GM19351 (cell line): ENCODE data around the gene L2HGDH.
A peak's percentile ranks its signal among the peaks of the same experiment; 100 is the strongest.
"Not testable (repeated sequence)": the region's sequence is repeated elsewhere in the genome, so short reads cannot be mapped to it uniquely, and the experiment has no call there.

Experiments
- ATAC-seq: cut with Tn5 transposase; IDR thresholded peaks from one replicate; pipeline ENCODE4 v1.9.1; 2021; ENCODE audit warnings: mild to moderate bottlenecking, moderate library complexity; ENCODE audit not compliant: unreplicated experiment

L2HGDH gene

DNA sequence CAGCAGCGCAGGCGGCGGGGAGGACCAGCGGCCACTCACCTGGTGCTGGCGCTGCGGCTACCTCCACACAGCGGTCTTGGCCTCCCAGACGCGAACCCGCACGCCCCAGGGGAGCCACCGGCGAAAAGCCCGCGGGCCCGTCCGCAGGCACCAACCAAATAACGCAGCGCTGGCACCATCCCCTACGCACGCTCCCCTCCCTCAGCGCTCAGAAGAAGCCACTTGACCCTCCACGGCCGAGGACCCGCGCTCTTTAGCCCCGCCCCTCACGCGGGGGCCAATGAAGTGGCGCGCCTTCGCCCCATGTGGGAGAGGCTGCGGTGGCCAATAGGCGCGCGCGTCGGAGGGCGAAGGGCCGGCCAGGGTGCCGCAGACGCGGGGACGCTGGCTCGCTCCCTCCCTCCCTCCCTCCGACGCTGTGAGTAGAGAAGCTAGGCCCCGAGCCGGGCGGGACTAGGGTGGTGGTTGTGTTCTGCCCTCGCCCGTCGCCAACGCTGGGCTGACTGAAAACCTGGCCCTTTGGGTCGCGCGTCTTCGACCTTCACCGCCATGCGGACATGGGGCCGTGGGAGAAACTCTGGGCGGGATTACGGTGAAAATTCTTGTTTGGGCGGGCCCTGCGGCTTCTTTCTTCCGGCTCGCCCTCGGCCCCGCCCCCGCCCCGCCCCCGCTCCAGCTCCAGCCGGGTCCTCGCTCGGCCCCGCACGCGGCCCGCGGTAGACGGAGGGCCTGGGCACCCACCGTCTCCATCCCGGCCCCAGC, at the start of gene L2HGDH, which contains the start of gene DMAC2L:
Gene L2HGDH, minus strand, starts transcription at position 258 of the 762 bp plus-strand sequence. Its CDS starts 79 bp downstream, at position 179.
Gene DMAC2L, plus strand, starts transcription at position 353 of the 762 bp plus-strand sequence. CDS start 9,164 bp downstream, outside the sequence.
- peak; percentile 91 for ATAC-seq

DNA sequence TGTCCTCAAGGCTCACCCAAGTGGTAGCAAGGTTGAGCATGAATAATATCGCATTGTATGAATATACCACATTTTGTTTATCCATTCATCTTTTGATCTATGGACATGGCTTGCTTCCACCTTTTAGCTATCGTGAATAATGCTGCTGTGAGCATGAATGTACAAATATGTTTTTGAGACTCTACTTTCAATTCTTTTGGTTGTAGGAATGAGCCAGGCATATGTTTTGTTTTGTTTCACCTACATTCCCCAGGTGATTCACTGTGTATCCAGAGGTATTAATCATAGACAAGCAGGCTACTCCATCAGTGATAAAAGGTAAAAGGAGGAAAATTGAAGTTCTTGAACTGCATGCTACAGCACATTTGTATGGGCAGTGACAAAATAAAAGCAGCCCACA, 48.8 kb upstream of the L2HGDH start:
- no peak for ATAC-seq

DNA sequence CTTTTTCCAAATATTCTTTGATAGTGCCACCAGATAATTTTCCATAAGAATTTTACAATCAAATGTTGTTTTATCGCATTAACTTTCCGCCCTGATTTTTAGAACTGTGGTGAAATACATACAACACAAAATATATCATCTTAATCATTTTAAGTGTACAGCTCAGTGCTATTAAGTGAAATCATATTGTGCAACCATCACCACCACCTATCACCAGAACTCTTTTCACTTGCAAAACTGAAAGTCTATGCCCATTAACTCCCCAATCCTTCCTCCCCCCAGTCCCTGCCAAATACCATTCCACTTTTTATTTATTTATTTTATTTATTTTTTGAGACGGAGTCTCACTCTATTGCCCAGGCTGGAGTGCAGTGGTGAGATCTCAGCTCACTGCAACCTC, 48.1 kb upstream of the L2HGDH start:
- ATAC-seq: no peak

DNA sequence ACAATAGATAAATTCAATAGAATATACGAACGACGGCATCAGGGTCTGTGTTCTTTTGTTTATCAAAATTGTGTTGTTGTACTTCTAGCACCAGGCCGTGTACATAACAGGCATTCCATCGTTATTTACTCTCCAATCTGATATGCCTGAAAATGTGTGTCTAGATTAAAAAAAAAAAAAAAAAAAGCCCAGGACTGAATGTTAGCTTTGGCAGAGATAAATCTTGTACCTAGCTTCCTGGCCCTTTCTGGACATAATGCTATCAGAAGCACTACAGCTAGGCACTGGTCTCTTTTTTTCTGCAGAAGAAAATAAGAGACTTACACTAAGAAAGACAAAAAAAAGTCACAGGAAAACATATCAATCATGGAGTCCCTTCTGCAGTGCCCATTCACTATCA, 47.6 kb upstream of the L2HGDH start:
- ATAC-seq: no peak

DNA sequence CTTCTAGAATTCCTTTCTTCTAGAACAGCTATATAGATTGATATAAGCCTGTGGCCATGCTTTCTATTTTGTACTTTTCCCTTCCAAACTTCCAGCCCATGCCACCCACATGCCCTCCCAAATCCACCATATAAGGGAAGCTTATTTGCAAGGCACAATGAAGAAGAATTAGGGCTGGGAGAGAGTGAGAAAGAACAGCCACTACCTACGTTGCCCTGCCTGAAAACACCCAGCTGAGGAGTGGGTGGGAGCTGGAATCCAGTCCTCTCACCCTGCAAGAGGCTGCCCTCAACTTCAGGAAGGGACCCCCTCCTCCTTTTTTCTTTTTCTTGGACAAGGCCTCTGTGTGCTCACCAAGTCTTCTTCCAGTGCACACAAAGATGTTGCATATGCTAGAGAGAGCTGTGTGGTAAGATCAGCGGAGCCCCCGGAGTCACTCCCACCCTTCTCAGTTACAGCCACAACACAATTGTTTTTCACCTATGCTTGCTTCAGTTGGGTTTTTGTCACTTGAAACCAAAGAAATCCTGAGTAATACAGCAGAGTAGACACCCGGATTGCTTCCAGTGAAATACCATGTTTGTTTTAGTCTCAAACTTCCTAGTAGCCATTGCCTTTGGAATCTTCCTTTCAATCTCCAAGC, 45.8 kb upstream of the L2HGDH start:
- no peak for ATAC-seq

DNA sequence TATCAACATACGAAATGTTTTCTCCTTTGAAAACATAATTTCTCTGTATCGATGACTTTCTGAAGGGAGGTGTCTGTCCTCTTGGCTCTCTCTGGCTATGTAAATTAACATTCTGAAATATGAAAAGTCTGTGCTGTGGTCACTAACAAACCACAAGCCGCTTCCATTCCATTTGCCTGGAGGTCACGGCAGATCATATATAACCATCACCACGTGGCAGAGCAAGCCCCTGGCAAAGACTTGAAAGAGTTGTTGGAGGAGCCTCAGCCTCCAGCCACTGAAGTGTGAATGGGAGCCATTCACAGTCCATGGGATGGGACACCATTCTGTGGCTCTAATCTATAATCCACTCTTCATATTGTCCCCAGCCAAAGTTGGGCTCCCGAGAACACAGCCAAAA, 45.1 kb upstream of the L2HGDH start:
- no peak for ATAC-seq

DNA sequence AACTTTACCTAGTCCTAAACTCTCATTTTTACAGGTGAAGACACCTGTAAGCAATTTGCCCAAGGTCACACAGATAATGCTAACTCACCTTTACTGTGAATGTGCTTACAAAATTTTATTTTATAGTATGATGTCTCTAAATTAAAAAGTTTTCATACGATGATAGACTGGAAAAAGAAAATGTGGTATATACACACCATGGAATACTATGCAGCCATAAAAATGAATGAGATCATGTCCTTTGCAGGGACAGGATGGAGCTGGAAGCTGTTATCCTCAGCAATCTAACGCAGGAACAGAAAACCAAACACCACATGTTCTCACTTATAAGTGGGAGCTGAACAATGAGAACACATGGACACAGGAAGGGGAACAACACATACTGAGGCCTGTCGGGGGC, 44.3 kb upstream of the L2HGDH start:
- not testable (repeated sequence) for ATAC-seq

DNA sequence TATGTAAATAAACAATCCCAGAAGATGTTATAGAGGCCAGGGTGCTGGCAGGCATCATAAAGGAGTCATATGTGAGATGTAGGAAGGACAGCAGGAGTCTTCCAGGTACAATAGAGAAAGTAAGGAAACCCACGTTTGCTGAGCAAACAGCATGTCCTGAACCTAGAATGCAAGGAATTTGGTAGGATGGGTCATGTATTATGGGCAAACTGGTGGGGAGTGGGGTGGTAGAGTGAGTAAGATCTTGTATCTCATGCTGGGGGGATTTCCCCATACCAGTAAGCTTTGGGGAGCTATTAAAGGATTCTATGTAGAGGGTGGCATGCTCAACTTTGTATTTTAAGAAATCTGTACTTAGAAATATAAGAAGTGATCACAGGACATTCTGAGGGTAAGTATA, 43.7 kb upstream of the L2HGDH start:
- no peak for ATAC-seq

DNA sequence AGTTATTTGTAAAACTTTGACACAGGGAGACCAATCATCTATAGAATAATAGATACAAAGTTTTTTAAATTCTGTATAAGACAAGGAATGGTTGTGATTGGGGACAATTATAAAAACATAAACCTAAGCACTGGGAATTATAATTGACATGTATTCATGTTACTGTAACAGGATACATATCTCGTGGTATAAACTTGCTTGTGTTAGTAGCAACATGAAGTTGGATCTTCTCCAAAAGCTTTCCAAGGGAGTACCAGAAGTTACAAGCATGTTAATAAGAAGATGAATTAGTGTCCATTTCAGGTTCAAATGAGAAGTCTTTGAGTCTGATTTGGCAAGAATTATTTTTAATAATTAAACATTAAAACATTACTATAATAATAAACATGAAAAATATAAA, 42.5 kb upstream of the L2HGDH start:
- ATAC-seq: no peak

DNA sequence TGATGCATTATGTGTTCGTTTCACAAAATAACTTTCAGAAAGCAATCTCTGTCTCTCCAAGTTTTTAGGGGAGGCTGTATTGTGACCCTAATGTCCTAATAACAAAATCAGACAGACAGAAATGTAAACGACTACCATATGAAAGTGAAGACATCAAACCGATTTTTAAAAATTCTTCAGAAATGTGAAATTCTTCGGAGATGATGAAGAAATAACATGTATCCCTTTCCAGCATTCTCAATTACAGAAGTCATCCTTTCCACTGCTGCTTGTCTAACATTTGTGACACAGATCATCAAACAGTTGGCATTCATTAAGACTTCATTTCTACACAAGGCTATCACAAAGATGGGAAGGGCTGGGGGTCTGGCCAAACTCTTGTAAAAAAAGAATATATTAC, 41.1 kb upstream of the L2HGDH start:
- ATAC-seq: no peak

DNA sequence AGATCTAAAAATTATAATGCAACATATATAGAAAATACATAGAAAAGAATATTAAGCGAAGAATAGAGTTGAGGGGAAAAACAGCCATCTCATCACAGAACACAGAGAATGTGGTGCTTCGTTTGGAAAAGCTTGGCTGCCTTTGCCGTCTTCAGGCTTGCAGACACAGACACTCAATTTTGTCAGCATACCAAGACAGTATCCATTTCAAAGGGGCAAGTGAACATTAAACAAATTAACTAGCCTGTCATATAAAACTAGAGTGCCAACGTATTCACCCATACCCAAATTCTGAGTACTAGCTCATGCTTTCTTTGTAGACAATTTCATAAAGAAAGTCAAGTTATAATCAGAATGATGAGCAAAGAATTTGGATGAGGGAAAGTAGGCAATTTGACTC, 40.6 kb upstream of the L2HGDH start:
- ATAC-seq: no peak

DNA sequence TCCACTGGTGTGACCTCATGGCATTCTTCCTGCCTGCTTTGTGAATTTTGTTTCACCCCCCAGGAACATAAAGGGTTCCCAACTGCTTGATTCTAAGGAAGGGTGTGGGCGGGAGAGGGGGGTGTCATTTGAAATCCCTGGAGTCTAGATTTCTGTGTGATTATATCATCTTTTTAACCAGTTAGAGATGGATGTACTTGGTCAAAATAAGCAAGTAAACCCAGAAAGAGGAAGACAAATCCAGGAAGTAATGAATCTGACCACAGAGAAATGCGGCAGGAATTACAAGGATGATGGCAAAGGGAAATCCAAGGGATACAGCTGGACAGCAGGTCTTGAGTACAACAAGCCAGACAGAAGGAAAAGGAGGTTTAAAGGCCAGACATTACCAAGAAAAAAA, 38.9 kb upstream of the L2HGDH start:
- no peak for ATAC-seq

DNA sequence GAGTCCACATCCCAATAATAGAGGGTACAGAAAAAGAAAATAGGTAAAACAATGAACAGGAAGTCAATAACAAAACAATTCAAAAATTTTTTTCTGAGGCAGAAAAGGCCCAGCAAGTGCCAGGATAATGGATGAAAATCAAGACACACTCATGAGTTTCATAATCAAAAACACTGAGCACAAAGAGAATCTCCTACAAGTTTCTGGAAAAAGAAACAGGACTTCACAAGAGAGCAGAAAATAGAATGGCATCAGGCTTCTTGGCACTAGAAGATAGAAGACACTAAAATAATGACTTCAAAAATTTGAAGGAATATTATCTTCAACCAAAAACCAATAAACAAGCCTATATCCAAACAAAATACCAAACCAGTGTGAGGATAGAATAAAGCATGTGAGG, 36.9 kb upstream of the L2HGDH start:
- ATAC-seq: no peak

DNA sequence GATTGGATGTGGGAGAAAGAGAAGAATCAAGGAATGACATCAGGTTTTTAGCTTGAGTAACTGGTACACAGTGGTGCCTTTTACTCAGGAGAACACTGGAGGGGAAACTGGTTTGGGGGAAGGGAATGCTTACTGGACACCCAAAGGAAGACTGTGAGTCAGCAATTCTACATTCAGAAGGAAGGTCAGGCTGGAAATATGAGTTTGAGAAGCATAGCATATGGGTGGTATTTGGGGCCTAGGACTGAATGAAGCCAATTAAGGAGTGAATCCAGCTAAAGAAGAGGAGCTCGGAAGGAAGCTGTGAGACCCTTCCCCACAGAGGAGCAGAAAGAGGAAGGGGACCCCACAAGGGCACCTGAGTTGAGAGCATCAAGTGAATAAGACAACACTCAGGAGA, 35.5 kb upstream of the L2HGDH start:
- ATAC-seq: no peak

DNA sequence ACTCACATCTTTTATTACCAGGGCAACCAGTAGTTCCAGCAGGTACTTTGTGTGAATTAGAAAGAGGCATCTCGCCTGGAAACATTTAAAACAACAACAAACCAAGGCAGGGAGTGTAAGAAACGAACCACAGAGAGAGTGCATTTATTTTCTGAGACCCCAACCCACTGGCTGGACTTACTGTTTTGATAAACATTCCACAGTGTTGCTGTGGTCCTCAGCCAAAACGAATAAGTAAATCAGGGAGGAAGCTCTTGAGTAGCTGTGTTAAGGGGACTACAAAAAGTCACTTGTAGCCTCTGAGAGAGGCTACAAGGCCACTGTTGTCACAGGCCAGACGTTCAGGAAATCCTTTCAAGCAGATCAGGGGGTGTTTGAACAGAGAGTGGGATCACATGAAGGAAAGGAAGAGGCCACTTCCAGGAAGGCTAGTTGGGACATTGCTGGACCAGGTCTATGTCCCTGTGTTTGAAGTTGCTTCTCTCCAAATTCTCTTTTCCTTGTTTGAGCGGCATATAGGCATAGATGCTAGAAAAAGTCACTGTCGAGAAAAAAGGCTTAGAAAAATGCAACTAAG, 33.9 kb upstream of the L2HGDH start:
- ATAC-seq: no peak

DNA sequence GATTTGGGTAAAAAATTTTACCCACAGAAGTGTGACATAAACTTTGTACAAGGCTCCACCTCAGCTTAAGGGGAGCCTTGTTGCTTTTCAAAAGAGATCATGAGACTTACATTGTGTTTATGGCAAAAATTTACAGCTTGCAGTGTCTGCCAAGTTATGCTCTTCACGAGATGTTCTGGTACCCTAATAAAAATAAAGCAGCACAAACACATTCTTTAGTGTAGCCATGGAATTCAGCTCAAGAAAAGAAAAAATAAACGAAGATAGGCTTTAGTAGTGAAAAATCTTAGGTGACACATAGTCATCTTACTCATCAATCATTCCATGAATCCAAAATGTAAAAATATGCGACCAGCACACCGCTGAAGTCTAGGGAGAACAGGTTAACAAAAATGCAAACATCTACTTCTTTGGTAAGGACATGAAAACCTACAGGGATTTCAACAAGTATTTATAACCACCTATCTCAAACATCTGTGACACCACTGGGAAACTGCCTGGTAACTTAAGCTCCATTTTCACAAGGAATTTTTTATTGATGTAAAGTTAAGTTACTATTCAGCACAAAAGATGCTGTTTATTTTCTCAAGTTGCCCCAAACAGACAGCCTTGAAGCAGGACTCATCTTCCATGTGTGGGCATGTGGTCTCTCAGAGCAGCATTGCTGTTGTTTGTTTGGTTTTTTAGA, 33.0 kb upstream of the L2HGDH start:
- no peak for ATAC-seq

DNA sequence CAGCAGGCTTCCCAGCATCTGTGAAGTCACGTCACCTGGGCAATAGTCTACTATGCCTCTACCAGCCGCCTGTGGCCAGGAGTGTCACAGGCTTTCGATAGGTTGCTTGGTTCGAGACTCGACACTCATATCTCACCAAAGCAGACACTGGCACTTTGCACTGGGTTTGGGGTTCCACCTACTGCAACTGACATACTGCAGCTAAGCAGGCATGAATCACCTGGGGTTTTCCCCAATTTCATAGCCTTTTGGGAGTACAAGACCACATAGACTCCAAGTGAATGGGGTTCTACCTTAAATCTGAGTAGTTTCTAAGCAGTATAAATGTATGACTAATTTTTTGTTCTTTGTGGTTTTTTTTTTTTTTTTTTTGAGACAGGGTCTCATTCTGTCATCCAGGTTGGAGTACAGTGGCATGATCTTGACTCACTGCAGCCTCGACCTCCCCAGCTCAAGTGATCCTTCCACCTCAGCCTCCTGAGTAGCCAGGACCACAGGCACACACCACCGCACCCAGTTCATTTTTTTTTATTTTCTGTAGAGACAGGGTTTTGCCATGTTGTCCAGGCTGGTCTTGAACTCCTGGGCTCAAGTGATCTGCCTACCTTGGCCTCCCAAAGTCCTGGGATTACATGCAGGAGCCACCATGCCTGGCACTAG, 32.2 kb upstream of the L2HGDH start:
- peak; percentile 83 for ATAC-seq

DNA sequence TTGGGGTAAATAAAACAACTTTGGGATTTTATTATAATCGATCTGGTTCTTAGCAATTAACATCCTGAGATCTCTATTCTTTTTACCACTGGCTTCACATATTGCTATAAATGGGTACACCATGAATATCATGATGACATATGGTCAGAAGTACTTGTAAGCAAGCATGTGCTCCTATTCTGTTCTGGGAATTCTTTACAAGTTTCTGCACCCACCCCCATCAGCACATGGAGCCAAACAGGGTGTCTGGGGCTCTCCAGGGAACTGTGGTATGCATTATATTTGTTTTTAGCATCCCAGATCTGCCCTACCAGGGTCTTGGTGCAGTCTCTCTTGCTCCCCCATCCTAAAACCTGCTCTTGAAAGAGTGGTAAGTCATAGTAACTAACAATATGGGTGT, 31.4 kb upstream of the L2HGDH start:
- ATAC-seq: no peak

DNA sequence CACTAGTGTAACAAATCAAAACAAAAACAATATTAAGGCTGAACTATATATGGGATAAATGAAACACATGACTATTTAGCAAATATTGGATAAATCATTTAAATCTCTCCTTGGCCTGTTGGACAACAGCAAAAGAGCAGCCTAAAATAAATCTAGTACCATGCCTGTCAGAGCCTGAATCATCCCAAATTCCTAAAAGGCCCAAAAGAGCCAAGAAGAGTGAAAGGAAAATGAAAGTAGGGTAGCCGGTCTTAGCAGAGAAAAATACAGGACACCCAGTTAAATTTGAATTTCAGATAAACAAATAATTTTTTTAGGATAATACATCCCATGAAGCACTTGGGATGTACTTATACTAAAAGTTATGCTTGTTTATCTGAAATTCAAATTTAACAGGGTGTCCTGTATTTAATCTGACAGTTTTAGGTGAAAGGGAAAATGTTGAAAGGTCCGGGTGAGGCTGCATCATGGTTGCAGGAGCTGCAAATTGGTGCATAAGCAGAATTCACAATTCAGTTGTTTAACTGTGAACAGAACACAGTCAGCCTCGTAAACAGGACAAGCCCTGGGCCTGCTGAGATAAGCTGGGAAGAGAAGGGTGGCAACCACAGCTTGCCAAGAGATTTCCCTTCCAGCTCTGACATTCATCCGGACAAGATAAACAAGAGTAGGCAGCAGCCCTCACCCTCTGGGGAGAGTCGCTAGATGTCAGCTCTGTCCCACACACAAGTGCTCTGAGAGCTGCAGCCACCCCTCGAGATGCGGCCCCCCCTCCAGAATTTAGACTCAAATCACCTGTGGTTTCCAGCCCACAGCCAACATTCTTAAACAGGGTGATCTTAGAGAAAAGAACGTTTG, 30.4 kb upstream of the L2HGDH start:
- ATAC-seq: no peak

DNA sequence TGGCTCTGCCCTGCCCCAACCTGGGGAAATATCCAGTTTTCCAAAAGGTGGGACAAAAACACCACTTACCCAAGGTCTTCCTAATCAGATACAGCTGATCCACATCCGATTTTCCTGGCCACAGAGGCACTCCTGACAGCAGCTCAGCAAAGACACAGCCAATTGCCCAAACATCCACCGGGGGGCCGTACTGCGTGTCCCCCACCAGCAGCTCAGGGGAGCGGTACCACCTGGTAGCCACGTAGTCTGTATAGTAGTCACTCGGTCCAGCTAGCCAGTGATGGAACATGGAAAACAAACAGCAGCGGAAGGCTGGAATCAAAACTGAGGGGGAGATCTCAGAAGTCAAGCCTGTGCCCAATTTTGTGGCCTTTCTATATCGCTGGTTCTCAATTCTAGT, 28.9 kb upstream of the L2HGDH start:
- ATAC-seq: no peak
